K562 (cell line): ENCODE data around the gene SNUPN. TPM values are rescaled to one million over a fixed set of nuclear protein-coding genes. Genes with fewer than 3 reads are reported as not detected.

Experiments used
- ATAC-seq: fragments of 200-7000 bp; cut with Tn5 transposase; 3 replicates; pipeline ENCODE4 v1.9.1; 2020; ENCODE audit warnings: moderate library complexity
- BruUV-seq: library from RNA; stranded (reverse); fragments of 400-500 nt; replicated peaks from 2 replicates; lab custom pipeline; 2021; lab: Mats Ljungman, UMichigan
- CTCF ChIA-PET: fragments of 300-600 bp; formaldehyde crosslinking; extraction: SDS; loops from one replicate; lab custom pipeline; 2021; ENCODE audit warnings: low intra/inter-chr PET ratio; lab: Yijun Ruan, JAX
- POLR2A ChIA-PET: fragments of 300-600, 350-650 bp; sonication (Branson Sonifier 250); formaldehyde crosslinking; extraction: SDS; loops from one replicate; lab custom pipeline; 2021; ENCODE audit warnings: antibody characterized with exemption, inconsistent platforms; lab: Yijun Ruan, JAX
- DNase-seq, 4 experiments: peaks; one replicate each; pipeline versions ENCODE4 v3.0.0 to v3.0.0-alpha.2; 2011 to 2018; ENCODE audit warnings: low spot score in 3 of 4, mixed read lengths in 3 of 4; ENCODE audit errors: extremely low read depth in 1 of 4
- FAIRE-seq: peaks from 2 replicates; lab custom pipeline; 2011; peaks lifted over from hg19 to GRCh38; lab: Jason Lieb, UNC
- H2AFZ ChIP-seq: 2 replicates; pipeline ENCODE4 v1.6.0; 2011; ENCODE audit warnings: low read depth, low read length, control low read depth, inconsistent platforms
- H3K27ac ChIP-seq: fragments of 200-600 bp; 3 replicates; pipeline ENCODE4 v1.8.0; 2011; ENCODE audit warnings: low read depth, mild to moderate bottlenecking, control low read depth, inconsistent platforms, low read length, moderate library complexity, mixed read lengths; ENCODE audit errors: extremely low read depth
- H3K27me3 ChIP-seq, 2 experiments: fragments of 300-600 bp in 1 of 2; 2 replicates in 1 of 2; 3 replicates in 1 of 2; pipeline versions ENCODE4 v1.6.0 to v1.8.0; 2011; ENCODE audit warnings: inconsistent platforms in 2 of 2, low read length in 2 of 2, mild to moderate bottlenecking in 1 of 2, mixed read lengths in 1 of 2, moderate library complexity in 1 of 2; ENCODE audit not compliant: control insufficient read depth in 2 of 2, insufficient read depth in 2 of 2
- H3K36me3 ChIP-seq: fragments of 300-600 bp; 3 replicates; pipeline ENCODE4 v1.8.0; 2011; ENCODE audit warnings: mild to moderate bottlenecking, low read length, inconsistent platforms; ENCODE audit not compliant: control insufficient read depth, insufficient read depth
- H3K4me1 ChIP-seq, 2 experiments: fragments of 200-600 bp in 1 of 2; replicated peaks in 1 of 2; 2 replicates in 1 of 2; 3 replicates in 1 of 2; pipeline versions ENCODE4 v1.5.1 to v1.8.0; 2011; ENCODE audit warnings: inconsistent platforms in 2 of 2, low read length in 2 of 2, mild to moderate bottlenecking in 1 of 2, mixed read lengths in 1 of 2, moderate library complexity in 1 of 2; ENCODE audit not compliant: control insufficient read depth in 2 of 2, insufficient read depth in 2 of 2
- H3K4me2 ChIP-seq: 2 replicates; pipeline ENCODE4 v1.6.1; 2011; ENCODE audit warnings: low read length, control low read depth, inconsistent platforms, mixed read lengths; ENCODE audit not compliant: insufficient read depth
- H3K4me3 ChIP-seq: fragments of 200-600 bp; sonication (generic), shearing (Covaris generic); 2 replicates; pipeline ENCODE4 v1.5.1; 2016; ENCODE audit warnings: control low read depth, inconsistent platforms
- H3K79me2 ChIP-seq: fragments of 200-600 bp; 3 replicates; pipeline ENCODE4 v1.8.0; 2011; ENCODE audit warnings: low read length, inconsistent platforms; ENCODE audit not compliant: control insufficient read depth, insufficient read depth
- H3K9ac ChIP-seq, 2 experiments: 2 replicates each; pipeline versions ENCODE4 v1.6.0 to v1.6.1; 2011; ENCODE audit warnings: low read depth in 2 of 2, low read length in 2 of 2, control low read depth in 1 of 2, inconsistent platforms in 1 of 2, mild to moderate bottlenecking in 1 of 2, mixed read lengths in 1 of 2; ENCODE audit not compliant: insufficient read depth in 1 of 2
- H3K9me1 ChIP-seq: one replicate; pipeline ENCODE4 v1.6.0; 2011; ENCODE audit warnings: inconsistent platforms, mild to moderate bottlenecking, low read length, moderate library complexity; ENCODE audit not compliant: control insufficient read depth, insufficient read depth
- H3K9me3 ChIP-seq: replicated peaks from 2 replicates; pipeline ENCODE4 v1.5.1; 2011; ENCODE audit warnings: low read depth, low read length, inconsistent platforms; ENCODE audit not compliant: control insufficient read depth, insufficient read depth
- H4K20me1 ChIP-seq: replicated peaks from 2 replicates; pipeline ENCODE4 v1.6.1; 2011; ENCODE audit warnings: low read length, inconsistent platforms, mixed read lengths; ENCODE audit not compliant: control insufficient read depth, insufficient read depth
- BCOR ChIP-seq: fragments of 450-650 bp; IDR thresholded peaks from 2 replicates; pipeline ENCODE4 v1.6.1; 2016
- CEBPZ ChIP-seq: fragments of 150-350 bp; IDR thresholded peaks from 2 replicates; pipeline ENCODE4 v1.6.1; 2014; ENCODE audit warnings: low read depth, mild to moderate bottlenecking, low read length, borderline replicate concordance
- COPS2 ChIP-seq: fragments of 450-650 bp; conservative IDR thresholded peaks from 2 replicates; pipeline ENCODE4 v1.6.1; 2016; ENCODE audit warnings: mild to moderate bottlenecking, moderate library complexity
- NRF1 ChIP-seq, 2 experiments: fragments of 450-650 bp; IDR thresholded peaks in 1 of 2; conservative IDR thresholded peaks in 1 of 2; 2 replicates each; pipeline ENCODE4 v1.6.1; 2014; ENCODE audit warnings: mild to moderate bottlenecking in 2 of 2
- PRPF4 ChIP-seq: fragments of 200-400 bp; formaldehyde crosslinking; IDR thresholded peaks from one replicate; pipeline ENCODE4 v1.6.1; 2017; ENCODE audit warnings: low read length, low read depth, mild to moderate bottlenecking; ENCODE audit not compliant: insufficient read depth, poor library complexity, severe bottlenecking
- RBM25 ChIP-seq: fragments of 200-400 bp; formaldehyde crosslinking; IDR thresholded peaks from 2 replicates; pipeline ENCODE4 v1.6.1; 2018; ENCODE audit warnings: low read length, low read depth, moderate library complexity; ENCODE audit not compliant: severe bottlenecking
- TAF9B ChIP-seq: fragments of 450-650 bp; IDR thresholded peaks from 2 replicates; pipeline ENCODE4 v1.6.1; 2018; ENCODE audit warnings: mild to moderate bottlenecking; ENCODE audit not compliant: partially characterized antibody
- ZFP36 ChIP-seq: fragments of 150-350 bp; IDR thresholded peaks from 2 replicates; pipeline ENCODE4 v1.6.1; 2018; ENCODE audit warnings: low read length, low read depth; ENCODE audit not compliant: partially characterized antibody
- ZNF217 ChIP-seq: sonication (generic); formaldehyde crosslinking; IDR thresholded peaks from 2 replicates; pipeline ENCODE4 v1.8.0; 2022; ENCODE audit warnings: mild to moderate bottlenecking, missing genetic modification reagents
- ZNF24 ChIP-seq: fragments of 450-650 bp; IDR thresholded peaks from 2 replicates; pipeline ENCODE4 v1.6.1; 2016
- WGBS: fragments of 100-300 bp; shearing (Covaris generic); methylation state at CpG from one replicate; pipeline ENCODE4 v1.1.6; 2016; ENCODE audit warnings: low coverage, mixed read lengths; ENCODE audit not compliant: insufficient coverage; ENCODE audit errors: missing lambda C conversion rate; 5-methylcytosine and 5-hydroxymethylcytosine counted together
- in situ Hi-C: fragments of 300-500 bp; cut with MboI; formaldehyde crosslinking; loops from 4 replicates; pipeline ENCODE4 v1.15.0; 2018; ENCODE audit warnings: inconsistent platforms, mixed read lengths
- intact Hi-C: fragments of 100-400 bp; cut with micrococcal nuclease; formaldehyde crosslinking; loops from 2 replicates; pipeline ENCODE4 v1.14.2; 2022
- polyA plus RNA-seq, 8 experiments: library from polyadenylated mRNA; depleted of rRNA in 4 of 8; stranded (reverse) in 5 of 8; unstranded in 3 of 8; fragments of >200 nt; fragmentation: Nextera tagmentation in 2 of 8; fragmentation: Illumina TruSeq in 1 of 8; extraction: Ambion mirVana in 2 of 8; extraction: Trizol in 1 of 8; gene quantifications; 2 replicates each; pipeline versions ENCODE4 v1.2.1 to v1.2.3, GENCODE V29; 2011 to 2014; ENCODE audit warnings: inconsistent platforms in 1 of 8, missing spikeins in 1 of 8
- total RNA-seq, 7 experiments: library from RNA; depleted of rRNA in 6 of 7; stranded (reverse); fragments of >200 nt in 6 of 7; fragmentation: Illumina TruSeq in 2 of 7; extraction: Trizol in 2 of 7; gene quantifications; 2 replicates each; pipeline versions ENCODE4 v1.2.1 to v1.2.3, GENCODE V29; 2011 to 2021; ENCODE audit warnings: low replicate concordance in 1 of 7
- TF ChIP-seq, protein P1 (sequence below), 2 experiments: fragments of 450-650 bp; IDR thresholded peaks; 2 replicates each; pipeline ENCODE4 v1.6.1; 2016
- TF ChIP-seq, protein P2 (sequence below): sonication (generic); formaldehyde crosslinking; IDR thresholded peaks from 2 replicates; pipeline ENCODE4 v1.8.0; 2022; ENCODE audit warnings: missing genetic modification reagents, mild to moderate bottlenecking, borderline replicate concordance

SNUPN gene
- total and polyA plus RNA-seq, 9 of the 15 experiments (the other 6 are each of a cell fraction or from before 2014, with no cell fraction given) = 32.2 to 78.3 (median 40.0) TPM

DNA sequence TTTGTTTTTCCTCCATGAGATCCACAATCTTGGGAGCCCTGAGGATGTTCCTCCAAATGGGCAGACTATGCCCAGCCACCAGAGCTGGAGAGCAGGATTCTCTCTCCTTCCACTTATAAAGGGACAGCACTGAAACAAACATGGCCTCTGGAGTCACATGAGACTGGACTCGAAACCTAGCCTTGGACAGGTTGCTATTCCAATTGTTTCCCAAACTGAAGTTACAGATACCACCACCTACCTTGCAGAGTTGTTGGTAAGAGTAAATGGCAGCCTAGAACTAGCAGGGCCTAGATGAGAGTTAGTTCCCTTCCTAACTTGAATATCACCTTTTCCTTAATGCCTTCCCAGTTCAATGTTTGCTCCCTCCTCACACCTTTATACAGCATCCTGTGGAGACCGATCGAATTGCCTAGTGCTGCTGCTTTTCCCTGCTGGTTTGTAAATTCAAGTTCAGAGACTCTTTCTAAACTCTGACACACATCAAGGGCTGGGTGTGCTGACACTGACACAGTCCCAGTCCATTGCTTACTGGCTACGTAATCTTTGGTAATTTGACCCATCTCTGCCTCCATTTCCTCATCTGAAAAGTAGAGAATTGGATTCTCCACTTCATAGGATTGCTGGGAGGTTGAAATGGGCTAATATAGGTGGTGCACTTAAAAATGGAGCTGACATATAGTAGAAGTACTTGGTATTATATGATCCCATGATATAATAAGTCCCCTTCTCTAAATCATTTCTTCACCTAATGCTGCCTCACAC, 11.9 kb upstream of the SNUPN start (continued):
- TF ChIP-seq ZNF24 (peak; percentile 67; the same call in 1 of the 2 replicates), TAF9B (no peak)
- TF ChIP-seq, protein P1, sequence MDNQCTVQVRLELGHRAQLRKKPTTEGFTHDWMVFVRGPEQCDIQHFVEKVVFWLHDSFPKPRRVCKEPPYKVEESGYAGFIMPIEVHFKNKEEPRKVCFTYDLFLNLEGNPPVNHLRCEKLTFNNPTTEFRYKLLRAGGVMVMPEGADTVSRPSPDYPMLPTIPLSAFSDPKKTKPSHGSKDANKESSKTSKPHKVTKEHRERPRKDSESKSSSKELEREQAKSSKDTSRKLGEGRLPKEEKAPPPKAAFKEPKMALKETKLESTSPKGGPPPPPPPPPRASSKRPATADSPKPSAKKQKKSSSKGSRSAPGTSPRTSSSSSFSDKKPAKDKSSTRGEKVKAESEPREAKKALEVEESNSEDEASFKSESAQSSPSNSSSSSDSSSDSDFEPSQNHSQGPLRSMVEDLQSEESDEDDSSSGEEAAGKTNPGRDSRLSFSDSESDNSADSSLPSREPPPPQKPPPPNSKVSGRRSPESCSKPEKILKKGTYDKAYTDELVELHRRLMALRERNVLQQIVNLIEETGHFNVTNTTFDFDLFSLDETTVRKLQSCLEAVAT (IDR thresholded peaks at IDR 0.05) = peak in 1 of 2 experiments; percentile 92; a peak in 2 of 4 replicates

DNA sequence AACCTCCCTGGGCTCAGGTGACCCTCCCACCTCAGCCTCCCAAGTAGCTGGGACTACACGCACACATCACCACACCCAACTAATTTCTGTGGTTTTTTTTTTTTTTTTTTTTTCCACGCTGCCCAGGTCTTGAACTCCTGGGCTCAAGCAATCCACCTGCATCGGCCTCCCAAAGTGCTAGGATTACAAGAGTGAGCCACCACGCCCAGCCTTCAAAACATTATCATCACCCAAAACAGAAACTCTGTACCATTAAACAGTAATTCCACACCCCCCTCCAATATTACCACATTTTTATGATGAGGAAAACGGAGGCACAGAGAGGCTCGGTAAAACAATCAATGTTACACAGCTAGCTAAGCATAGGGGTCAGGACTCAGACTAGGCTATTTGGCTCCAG, 10.5 kb upstream of the SNUPN start:
- Histone ChIP-seq H3K9me3 (no peaks in the 10 kb centered on the region), H3K4me3 (no peak overlapping the region), H3K4me1 (peaks cover 29 to 52% of the 10 kb centered on the region in 2 experiments), H3K9ac (no peak overlapping the region), H2AFZ (no peak overlapping the region), H3K27me3 (no peaks in the 10 kb centered on the region; a peak in 1 of 5 replicates), H3K4me2 (peak overlapping the region; percentile 19), H3K9me1 (no peaks in the 10 kb centered on the region), H3K79me2 (peaks cover 48% of the 10 kb centered on the region), H3K36me3 (peaks cover 15% of the 10 kb centered on the region), H4K20me1 (peaks cover 9% of the 10 kb centered on the region; the same call in 1 of the 2 replicates), H3K27ac (no peak overlapping the region; the same call in 2 of the 3 replicates)
- 41% methylated on average over 5 of the region's 6 CpGs for WGBS
- no peak for ATAC-seq
- intact Hi-C loops = no loop called here
- ChIA-PET CTCF (no interaction called here), POLR2A (interaction anchor here (0.6 to 4.9 kb wide), 4 partner anchors 9 to 16 kb away, joined by 3 to 60 read pairs (median 6); partner anchors contain the start of gene SNUPN)
- in situ Hi-C loops = no loop called here
- TF ChIP-seq PRPF4 = no peak
- no peak for TF ChIP-seq COPS2
- 0 out of 4 replicates have a peak, but pooled peaks of 1 of the 2 experiments have one; percentile 7 for TF ChIP-seq NRF1 (conservative IDR thresholded peaks at IDR 0.05 in 1 of 2, IDR thresholded peaks at IDR 0.05 in 1 of 2)
- peak; percentile 43 for TF ChIP-seq RBM25
- peak; percentile 29 for TF ChIP-seq ZFP36
- peak; percentile 11; the same call in 1 of the 2 replicates for TF ChIP-seq BCOR
- no peak for TF ChIP-seq ZNF217 (CRISPR knock-in tag)
- TF ChIP-seq, protein P2, sequence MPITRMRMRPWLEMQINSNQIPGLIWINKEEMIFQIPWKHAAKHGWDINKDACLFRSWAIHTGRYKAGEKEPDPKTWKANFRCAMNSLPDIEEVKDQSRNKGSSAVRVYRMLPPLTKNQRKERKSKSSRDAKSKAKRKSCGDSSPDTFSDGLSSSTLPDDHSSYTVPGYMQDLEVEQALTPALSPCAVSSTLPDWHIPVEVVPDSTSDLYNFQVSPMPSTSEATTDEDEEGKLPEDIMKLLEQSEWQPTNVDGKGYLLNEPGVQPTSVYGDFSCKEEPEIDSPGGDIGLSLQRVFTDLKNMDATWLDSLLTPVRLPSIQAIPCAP (CRISPR knock-in tag) = no peak
- no peak for TF ChIP-seq CEBPZ
- BruUV-seq = no TSS peak
- no peak for FAIRE-seq
- no peak for DNase-seq
